ENCODE results near the gene TSEN54.
A peak's percentile ranks its signal among the peaks of the same experiment; 100 is the strongest.

TSEN54 gene

GRCh38 chr17:75493476-75494129, 22.7 kb upstream of the TSEN54 start:
- no peak for DNase-seq (ENCODE audit: low spot score in 2 of 2)
- peaks cover 15% of the 10 kb centered on the region for H3K36me3 Mint-ChIP-seq
- H3K9me3 Mint-ChIP-seq: no peaks in the 10 kb centered on the region
- H3K27me3 Mint-ChIP-seq: no peaks in the 10 kb centered on the region
- H3K4me1 Mint-ChIP-seq: no peaks in the 10 kb centered on the region
- no peak overlapping the region for H3K4me3 Mint-ChIP-seq
- ATAC-seq (ENCODE audit: low read depth): no peak
- H3K27ac Mint-ChIP-seq: no peak overlapping the region

GRCh38 chr17:75494326-75494877, 21.9 kb upstream of the TSEN54 start:
- H3K27me3 Mint-ChIP-seq: no peaks in the 10 kb centered on the region
- no peaks in the 10 kb centered on the region for H3K4me1 Mint-ChIP-seq
- no peak for DNase-seq (ENCODE audit: low spot score in 2 of 2)

GRCh38 chr17:75496005-75496404, 20.3 kb upstream of the TSEN54 start:
- Mint-ChIP-seq H3K27me3 (no peaks in the 10 kb centered on the region), H3K4me1 (no peaks in the 10 kb centered on the region), H3K4me3 (no peak overlapping the region), H3K27ac (no peak overlapping the region), H3K9me3 (no peaks in the 10 kb centered on the region), H3K36me3 (peaks cover 17% of the 10 kb centered on the region)
- DNase-seq (ENCODE audit: low spot score in 2 of 2) (no peak), ATAC-seq (ENCODE audit: low read depth) (no peak)

More at GRCh38 chr17:75494326-75494877, 21.9 kb upstream of the TSEN54 start:
- no peak for ATAC-seq (ENCODE audit: low read depth)
- H3K27ac Mint-ChIP-seq: no peak overlapping the region
- H3K36me3 Mint-ChIP-seq: peaks cover 15% of the 10 kb centered on the region
- no peaks in the 10 kb centered on the region for H3K9me3 Mint-ChIP-seq
- no peak overlapping the region for H3K4me3 Mint-ChIP-seq

GRCh38 chr17:75498039-75498725, 18.1 kb upstream of the TSEN54 start:
- H3K27ac Mint-ChIP-seq: no peak overlapping the region
- H3K4me3 Mint-ChIP-seq: no peak overlapping the region
- H3K9me3 Mint-ChIP-seq: no peaks in the 10 kb centered on the region
- ATAC-seq (ENCODE audit: low read depth): no peak
- no peaks in the 10 kb centered on the region for H3K4me1 Mint-ChIP-seq
- H3K27me3 Mint-ChIP-seq: no peaks in the 10 kb centered on the region
- no peak for DNase-seq (ENCODE audit: low spot score in 2 of 2)
- peaks cover 10% of the 10 kb centered on the region for H3K36me3 Mint-ChIP-seq

- H3K4me1 Mint-ChIP-seq: no peaks in the 10 kb centered on the region
- no peaks in the 10 kb centered on the region for H3K27me3 Mint-ChIP-seq
- no peak for ATAC-seq (ENCODE audit: low read depth)
- H3K4me3 Mint-ChIP-seq: no peak overlapping the region
- H3K36me3 Mint-ChIP-seq: peaks cover 10% of the 10 kb centered on the region
- H3K27ac Mint-ChIP-seq: no peak overlapping the region
- no peak for DNase-seq (ENCODE audit: low spot score in 2 of 2)
- no peaks in the 10 kb centered on the region for H3K9me3 Mint-ChIP-seq
These were observed 17.6 kb upstream of the TSEN54 start for GRCh38 chr17:75498726-75499213.

GRCh38 chr17:75499313-75500022, 16.9 kb upstream of the TSEN54 start:
- Mint-ChIP-seq H3K27me3 (no peaks in the 10 kb centered on the region), H3K27ac (no peak overlapping the region), H3K4me3 (no peak overlapping the region), H3K9me3 (no peaks in the 10 kb centered on the region), H3K4me1 (peaks cover 4% of the 10 kb centered on the region), H3K36me3 (peaks cover 8% of the 10 kb centered on the region)
- no peak for DNase-seq (ENCODE audit: low spot score in 2 of 2)
- no peak for ATAC-seq (ENCODE audit: low read depth)

GRCh38 chr17:75500419-75501216, 15.7 kb upstream of the TSEN54 start:
- no peak overlapping the region for H3K27ac Mint-ChIP-seq
- no peak overlapping the region for H3K4me3 Mint-ChIP-seq
- peaks cover 7% of the 10 kb centered on the region for H3K36me3 Mint-ChIP-seq
- DNase-seq (ENCODE audit: low spot score in 2 of 2): no peak
- peaks cover 5% of the 10 kb centered on the region for H3K4me1 Mint-ChIP-seq
- H3K9me3 Mint-ChIP-seq: no peaks in the 10 kb centered on the region
- H3K27me3 Mint-ChIP-seq: no peaks in the 10 kb centered on the region
- no peak for ATAC-seq (ENCODE audit: low read depth)

GRCh38 chr17:75501378-75502071, 14.8 kb upstream of the TSEN54 start:
- H3K9me3 Mint-ChIP-seq: no peaks in the 10 kb centered on the region
- H3K27ac Mint-ChIP-seq: no peak overlapping the region
- peaks cover 7% of the 10 kb centered on the region for H3K36me3 Mint-ChIP-seq
- H3K4me3 Mint-ChIP-seq: no peak overlapping the region
- DNase-seq (ENCODE audit: low spot score in 2 of 2): no peak
- H3K27me3 Mint-ChIP-seq: peaks cover 1% of the 10 kb centered on the region
- no peak for ATAC-seq (ENCODE audit: low read depth)
- peaks cover 5% of the 10 kb centered on the region for H3K4me1 Mint-ChIP-seq

- Mint-ChIP-seq H3K27me3 (peaks cover 1% of the 10 kb centered on the region), H3K36me3 (peaks cover 4% of the 10 kb centered on the region), H3K9me3 (no peaks in the 10 kb centered on the region), H3K4me3 (no peak overlapping the region), H3K27ac (no peak overlapping the region), H3K4me1 (peaks cover 5% of the 10 kb centered on the region)
- no peak for DNase-seq (ENCODE audit: low spot score in 2 of 2)
- ATAC-seq (ENCODE audit: low read depth): no peak
These were observed 14.1 kb upstream of the TSEN54 start for GRCh38 chr17:75502072-75502720.

- ATAC-seq (ENCODE audit: low read depth) (no peak), DNase-seq (ENCODE audit: low spot score in 2 of 2) (no peak)
- H3K27me3 Mint-ChIP-seq: peaks cover 1% of the 10 kb centered on the region
- peaks cover 5% of the 10 kb centered on the region for H3K4me1 Mint-ChIP-seq
- H3K36me3 Mint-ChIP-seq: peaks cover 2% of the 10 kb centered on the region
- H3K9me3 Mint-ChIP-seq: no peaks in the 10 kb centered on the region
- H3K4me3 Mint-ChIP-seq: no peak overlapping the region
- H3K27ac Mint-ChIP-seq: no peak overlapping the region
These were observed 13.5 kb upstream of the TSEN54 start for GRCh38 chr17:75502721-75503329.

- Mint-ChIP-seq H3K27ac (no peak overlapping the region), H3K36me3 (peaks cover 2% of the 10 kb centered on the region), H3K4me3 (no peak overlapping the region), H3K27me3 (peaks cover 1% of the 10 kb centered on the region), H3K4me1 (peaks cover 5% of the 10 kb centered on the region), H3K9me3 (no peaks in the 10 kb centered on the region)
- no peak for ATAC-seq (ENCODE audit: low read depth)
- no peak for DNase-seq (ENCODE audit: low spot score in 2 of 2)
These were observed 12.9 kb upstream of the TSEN54 start for GRCh38 chr17:75503337-75503950.

GRCh38 chr17:75503976-75504346, 12.4 kb upstream of the TSEN54 start:
- peaks cover 2% of the 10 kb centered on the region for H3K36me3 Mint-ChIP-seq
- peaks cover 5% of the 10 kb centered on the region for H3K4me1 Mint-ChIP-seq
- H3K9me3 Mint-ChIP-seq: no peaks in the 10 kb centered on the region
- no peak overlapping the region for H3K4me3 Mint-ChIP-seq
- peaks cover 1% of the 10 kb centered on the region for H3K27me3 Mint-ChIP-seq
- H3K27ac Mint-ChIP-seq: no peak overlapping the region
- ATAC-seq (ENCODE audit: low read depth): peak; percentile 23
- no peak for DNase-seq (ENCODE audit: low spot score in 2 of 2)

Data from memory B cell (primary cell).